Pons (tissue), 1 donor: ENCODE results near the gene EFEMP1.

Source experiments
- DNase-seq: peaks from one replicate; pipeline ENCODE4 v3.0.0-alpha.2; 2016; ENCODE audit warnings: low spot score

Gene EFEMP1

GRCh38 chr2:55923091-55923981 is at the start of gene EFEMP1:
TSS of gene EFEMP1 (minus strand) at chr2:55923782. CDS start at chr2:55922440, 1,342 bp downstream.
- no peak for DNase-seq

GRCh38 chr2:55970500-55970899 is 46.9 kb upstream of the EFEMP1 start:
- no peak for DNase-seq

- DNase-seq: no peak
Measured at GRCh38 chr2:55968941-55969340, 45.4 kb upstream of the EFEMP1 start.

GRCh38 chr2:55966401-55967118 is 43.0 kb upstream of the EFEMP1 start:
- DNase-seq: peak; percentile 38

GRCh38 chr2:55965966-55966365 is 42.4 kb upstream of the EFEMP1 start:
- peak; percentile 2 for DNase-seq

- DNase-seq: no peak
Measured at GRCh38 chr2:55965276-55965675, 41.7 kb upstream of the EFEMP1 start.

- no peak for DNase-seq
Measured at GRCh38 chr2:55962915-55963314, 39.3 kb upstream of the EFEMP1 start.

GRCh38 chr2:55961318-55961911 is 37.8 kb upstream of the EFEMP1 start:
- DNase-seq: peak; percentile 76

- no peak for DNase-seq
Measured at GRCh38 chr2:55958756-55959155, 35.2 kb upstream of the EFEMP1 start.

- no peak for DNase-seq
Measured at GRCh38 chr2:55957142-55957541, 33.6 kb upstream of the EFEMP1 start.

GRCh38 chr2:55954306-55955035 is 30.9 kb upstream of the EFEMP1 start:
- no peak for DNase-seq

GRCh38 chr2:55952415-55952814 is 28.8 kb upstream of the EFEMP1 start:
- DNase-seq: no peak

- no peak for DNase-seq
Measured at GRCh38 chr2:55951533-55951932, 28.0 kb upstream of the EFEMP1 start.

GRCh38 chr2:55949613-55950012 is 26.0 kb upstream of the EFEMP1 start:
- no peak for DNase-seq

- DNase-seq: no peak
Measured at GRCh38 chr2:55949211-55949610, 25.6 kb upstream of the EFEMP1 start.

- DNase-seq: no peak
Measured at GRCh38 chr2:55948176-55948923, 24.8 kb upstream of the EFEMP1 start.

GRCh38 chr2:55947752-55948151 is 24.2 kb upstream of the EFEMP1 start:
- no peak for DNase-seq

GRCh38 chr2:55946793-55947192 is 23.2 kb upstream of the EFEMP1 start:
- no peak for DNase-seq

- DNase-seq: no peak
Measured at GRCh38 chr2:55943466-55943865, 19.9 kb upstream of the EFEMP1 start.

- DNase-seq: no peak
Measured at GRCh38 chr2:55936351-55936750, 12.8 kb upstream of the EFEMP1 start.

- no peak for DNase-seq
Measured at GRCh38 chr2:55934337-55934736, 10.8 kb upstream of the EFEMP1 start.
